ENCODE measurements around the gene ATPAF1. TPM values are rescaled to one million over a fixed set of nuclear protein-coding genes. Genes with fewer than 3 reads are reported as not detected.
"Not testable (repeated sequence)": the region's sequence is repeated elsewhere in the genome, so short reads cannot be mapped to it uniquely, and the experiment has no call there.

The ATPAF1 gene
- total RNA-seq, 1 donor, result 53.6 TPM

GRCh38 chr1:46665983-46666382 is 2.2 kb downstream of the ATPAF1 start:
- no peaks in the 10 kb centered on the region for H3K27me3 ChIP-seq (ENCODE audit: insufficient read depth, low read length)
- no peak overlapping the region for H3K27ac ChIP-seq (ENCODE audit: low read depth, low read length)
- peaks cover 16% of the 10 kb centered on the region for H3K36me3 ChIP-seq (ENCODE audit: insufficient read depth, low read length)
- peaks cover 22% of the 10 kb centered on the region for H3K79me2 ChIP-seq (ENCODE audit: insufficient read depth, low read length)
- no peak for TF ChIP-seq CTCF (IDR thresholded peaks at IDR 0.05; ENCODE audit: extremely low read depth, low read depth, low read length)
- H3K4me3 ChIP-seq (ENCODE audit: insufficient read depth, low read length), result no peak overlapping the region
- H3K4me1 ChIP-seq (ENCODE audit: insufficient read depth, low read length), result peaks cover 10% of the 10 kb centered on the region
- H3K9me3 ChIP-seq (ENCODE audit: low read depth, low read length), result no peaks in the 10 kb centered on the region
- no peak overlapping the region for H2AFZ ChIP-seq (ENCODE audit: low read length)
- H4K20me1 ChIP-seq (ENCODE audit: insufficient read depth, low read length), result peaks cover 8% of the 10 kb centered on the region
- DNase-seq (ENCODE audit: insufficient read length, low spot score, missing footprints), result no peak
- H3K4me2 ChIP-seq (ENCODE audit: insufficient read depth, low read length), result no peak overlapping the region

GRCh38 chr1:46662919-46663318 is 5.2 kb downstream of the ATPAF1 start:
- not testable (repeated sequence) for H2AFZ ChIP-seq (ENCODE audit: low read length); DNase-seq (ENCODE audit: insufficient read length, low spot score, missing footprints); H3K9me3 ChIP-seq (ENCODE audit: low read depth, low read length); H3K27me3 ChIP-seq (ENCODE audit: insufficient read depth, low read length); H3K4me3 ChIP-seq (ENCODE audit: insufficient read depth, low read length); H3K27ac ChIP-seq (ENCODE audit: low read depth, low read length); H3K4me2 ChIP-seq (ENCODE audit: insufficient read depth, low read length); H4K20me1 ChIP-seq (ENCODE audit: insufficient read depth, low read length); H3K4me1 ChIP-seq (ENCODE audit: insufficient read depth, low read length)
- peaks cover 22% of the 10 kb centered on the region for H3K79me2 ChIP-seq (ENCODE audit: insufficient read depth, low read length)
- peaks cover 25% of the 10 kb centered on the region for H3K36me3 ChIP-seq (ENCODE audit: insufficient read depth, low read length)

- H3K4me3 ChIP-seq (ENCODE audit: insufficient read depth, low read length); H3K27me3 ChIP-seq (ENCODE audit: insufficient read depth, low read length); H3K4me2 ChIP-seq (ENCODE audit: insufficient read depth, low read length); H4K20me1 ChIP-seq (ENCODE audit: insufficient read depth, low read length); DNase-seq (ENCODE audit: insufficient read length, low spot score, missing footprints); H2AFZ ChIP-seq (ENCODE audit: low read length); H3K4me1 ChIP-seq (ENCODE audit: insufficient read depth, low read length); H3K9me3 ChIP-seq (ENCODE audit: low read depth, low read length); H3K27ac ChIP-seq (ENCODE audit: low read depth, low read length); H3K79me2 ChIP-seq (ENCODE audit: insufficient read depth, low read length): not testable (repeated sequence)
- peaks cover 39% of the 10 kb centered on the region for H3K36me3 ChIP-seq (ENCODE audit: insufficient read depth, low read length)
These were observed 8.0 kb downstream of the ATPAF1 start for GRCh38 chr1:46660116-46660515.

- H3K36me3 ChIP-seq (ENCODE audit: insufficient read depth, low read length), result peaks cover 36% of the 10 kb centered on the region
- H2AFZ ChIP-seq (ENCODE audit: low read length), result no peak overlapping the region
- no peak overlapping the region for H3K4me3 ChIP-seq (ENCODE audit: insufficient read depth, low read length)
- H3K27me3 ChIP-seq (ENCODE audit: insufficient read depth, low read length), result no peaks in the 10 kb centered on the region
- H4K20me1 ChIP-seq (ENCODE audit: insufficient read depth, low read length), result no peaks in the 10 kb centered on the region
- no peak for TF ChIP-seq CTCF (IDR thresholded peaks at IDR 0.05; ENCODE audit: extremely low read depth, low read depth, low read length)
- no peak overlapping the region for H3K4me2 ChIP-seq (ENCODE audit: insufficient read depth, low read length)
- H3K27ac ChIP-seq (ENCODE audit: low read depth, low read length), result no peak overlapping the region
- H3K4me1 ChIP-seq (ENCODE audit: insufficient read depth, low read length), result no peaks in the 10 kb centered on the region
- no peaks in the 10 kb centered on the region for H3K9me3 ChIP-seq (ENCODE audit: low read depth, low read length)
- H3K79me2 ChIP-seq (ENCODE audit: insufficient read depth, low read length), result no peaks in the 10 kb centered on the region
- DNase-seq (ENCODE audit: insufficient read length, low spot score, missing footprints), result no peak
These were observed 8.8 kb downstream of the ATPAF1 start for GRCh38 chr1:46659307-46659870.

GRCh38 chr1:46657775-46658174 is 10.4 kb downstream of the ATPAF1 start:
- Histone ChIP-seq H3K4me3 (ENCODE audit: insufficient read depth, low read length) (no peak overlapping the region), H3K27me3 (ENCODE audit: insufficient read depth, low read length) (no peaks in the 10 kb centered on the region), H3K4me2 (ENCODE audit: insufficient read depth, low read length) (no peak overlapping the region), H3K79me2 (ENCODE audit: insufficient read depth, low read length) (no peaks in the 10 kb centered on the region), H4K20me1 (ENCODE audit: insufficient read depth, low read length) (no peaks in the 10 kb centered on the region), H3K36me3 (ENCODE audit: insufficient read depth, low read length) (peaks cover 27% of the 10 kb centered on the region), H3K4me1 (ENCODE audit: insufficient read depth, low read length) (no peaks in the 10 kb centered on the region), H2AFZ (ENCODE audit: low read length) (no peak overlapping the region), H3K27ac (ENCODE audit: low read depth, low read length) (no peak overlapping the region), H3K9me3 (ENCODE audit: low read depth, low read length) (no peaks in the 10 kb centered on the region)
- TF ChIP-seq CTCF (IDR thresholded peaks at IDR 0.05; ENCODE audit: extremely low read depth, low read depth, low read length), result no peak
- DNase-seq (ENCODE audit: insufficient read length, low spot score, missing footprints), result no peak
